Measurements from ENCODE around the gene KHK.

Gene KHK

DNA sequence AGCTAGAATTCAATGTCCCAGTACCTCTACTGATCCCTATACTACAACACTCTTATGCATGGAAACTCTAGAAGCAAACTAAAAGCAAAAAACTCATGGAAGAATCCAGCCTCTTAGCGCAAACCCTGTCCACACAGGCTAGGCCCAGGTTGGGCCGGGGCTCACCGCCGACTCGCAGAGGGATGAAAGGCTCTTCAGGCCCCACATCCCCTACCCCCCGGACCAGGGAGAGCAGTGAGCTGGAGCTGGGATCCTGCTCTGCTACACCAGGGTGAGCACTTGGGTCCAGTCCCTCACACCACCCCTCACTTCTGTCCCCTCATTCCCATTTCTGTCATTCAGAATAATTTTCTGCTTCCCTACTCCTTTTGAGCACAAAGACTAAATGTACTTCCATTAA lies 17.1 kb upstream of the KHK start:
- H3K36me3 ChIP-seq (ENCODE audit: control insufficient read depth, low read length): peaks cover 51% of the 10 kb centered on the region
- peaks cover 34% of the 10 kb centered on the region for H3K79me2 ChIP-seq (ENCODE audit: control insufficient read depth, low read length)
- no peaks in the 10 kb centered on the region for H3K9me2 ChIP-seq (replicated peaks; ENCODE audit: control insufficient read depth, low read length)
- H3K27me3 ChIP-seq (ENCODE audit: control insufficient read depth, low read length): no peaks in the 10 kb centered on the region
- H3K4me2 ChIP-seq (ENCODE audit: low read length): peak overlapping the region; percentile 74; the same call in 1 of the 2 replicates
- 0 out of 2 replicates have a peak, but pooled peaks cover 7% of the 10 kb centered on the region for H3F3A ChIP-seq (ENCODE audit: control insufficient read depth, insufficient read depth)
- H3K9me3 ChIP-seq (ENCODE audit: control insufficient read depth, insufficient read depth, low read length): no peaks in the 10 kb centered on the region
- no peak overlapping the region for H3K4me3 ChIP-seq (ENCODE audit: low read length)
- TF ChIP-seq EZH2phosphoT487 (IDR thresholded peaks at IDR 0.05; ENCODE audit: borderline replicate concordance, low read length): no peak
- TF ChIP-seq, protein P1, sequence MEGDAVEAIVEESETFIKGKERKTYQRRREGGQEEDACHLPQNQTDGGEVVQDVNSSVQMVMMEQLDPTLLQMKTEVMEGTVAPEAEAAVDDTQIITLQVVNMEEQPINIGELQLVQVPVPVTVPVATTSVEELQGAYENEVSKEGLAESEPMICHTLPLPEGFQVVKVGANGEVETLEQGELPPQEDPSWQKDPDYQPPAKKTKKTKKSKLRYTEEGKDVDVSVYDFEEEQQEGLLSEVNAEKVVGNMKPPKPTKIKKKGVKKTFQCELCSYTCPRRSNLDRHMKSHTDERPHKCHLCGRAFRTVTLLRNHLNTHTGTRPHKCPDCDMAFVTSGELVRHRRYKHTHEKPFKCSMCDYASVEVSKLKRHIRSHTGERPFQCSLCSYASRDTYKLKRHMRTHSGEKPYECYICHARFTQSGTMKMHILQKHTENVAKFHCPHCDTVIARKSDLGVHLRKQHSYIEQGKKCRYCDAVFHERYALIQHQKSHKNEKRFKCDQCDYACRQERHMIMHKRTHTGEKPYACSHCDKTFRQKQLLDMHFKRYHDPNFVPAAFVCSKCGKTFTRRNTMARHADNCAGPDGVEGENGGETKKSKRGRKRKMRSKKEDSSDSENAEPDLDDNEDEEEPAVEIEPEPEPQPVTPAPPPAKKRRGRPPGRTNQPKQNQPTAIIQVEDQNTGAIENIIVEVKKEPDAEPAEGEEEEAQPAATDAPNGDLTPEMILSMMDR (IDR thresholded peaks at IDR 0.05; ENCODE audit: low read depth, low read length, poor library complexity, severe bottlenecking): no peak
- H3K27ac ChIP-seq (ENCODE audit: low read depth, low read length): no peak overlapping the region
- H4K20me1 ChIP-seq (ENCODE audit: control insufficient read depth, insufficient read depth, low read depth, low read length): no peaks in the 10 kb centered on the region
- peaks cover 38% of the 10 kb centered on the region for H3K4me1 ChIP-seq (ENCODE audit: control insufficient read depth, low read length)

DNA sequence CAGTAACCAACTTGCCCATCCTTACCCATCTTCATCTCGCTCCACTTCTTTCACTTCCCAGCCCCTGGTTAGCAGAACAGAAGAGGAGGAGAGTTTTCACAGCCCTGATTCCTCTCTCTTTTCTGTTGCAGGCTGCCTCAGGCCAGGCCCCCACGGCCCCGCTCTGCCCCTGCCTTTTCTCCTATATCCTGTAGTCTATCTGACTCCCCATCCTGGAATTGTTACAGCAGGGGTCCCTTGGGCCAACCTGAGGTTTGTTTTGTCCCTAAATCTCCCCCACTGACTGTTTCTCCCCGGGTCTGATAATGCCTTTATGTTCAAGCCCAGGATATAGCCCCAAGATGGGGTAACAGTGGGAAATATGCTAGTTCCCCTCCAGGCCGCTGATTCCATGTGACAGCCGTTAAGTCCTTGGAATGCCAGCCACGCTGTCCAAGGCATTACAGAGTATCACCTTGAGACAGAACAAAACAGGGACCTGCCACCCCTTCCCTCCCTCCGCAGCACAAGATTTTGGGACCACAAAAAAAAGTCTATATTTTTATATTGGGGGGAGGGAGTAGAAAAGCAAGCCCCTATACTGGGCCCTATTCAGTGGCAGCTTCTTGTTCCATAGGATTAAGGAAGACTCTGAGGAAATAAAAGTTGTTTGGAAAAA lies 16.5 kb upstream of the KHK start:
- Histone ChIP-seq H3K9me2 (replicated peaks; ENCODE audit: control insufficient read depth, low read length) (no peaks in the 10 kb centered on the region), H3K27me3 (ENCODE audit: control insufficient read depth, low read length) (no peaks in the 10 kb centered on the region), H3K79me2 (ENCODE audit: control insufficient read depth, low read length) (peaks cover 34% of the 10 kb centered on the region), H3K4me2 (ENCODE audit: low read length) (peak overlapping the region; percentile 74), H3K9me3 (ENCODE audit: control insufficient read depth, insufficient read depth, low read length) (no peaks in the 10 kb centered on the region), H4K20me1 (ENCODE audit: control insufficient read depth, insufficient read depth, low read depth, low read length) (no peaks in the 10 kb centered on the region), H3K4me3 (ENCODE audit: low read length) (peak overlapping the region; percentile 86), H3K27ac (ENCODE audit: low read depth, low read length) (no peak overlapping the region), H3K36me3 (ENCODE audit: control insufficient read depth, low read length) (peaks cover 50% of the 10 kb centered on the region), H3F3A (ENCODE audit: control insufficient read depth, insufficient read depth) (0 out of 2 replicates have a peak, but pooled peaks cover 7% of the 10 kb centered on the region), H3K4me1 (ENCODE audit: control insufficient read depth, low read length) (peaks cover 44% of the 10 kb centered on the region)
- no peak for TF ChIP-seq EZH2phosphoT487 (IDR thresholded peaks at IDR 0.05; ENCODE audit: borderline replicate concordance, low read length)
- TF ChIP-seq, protein P1 (IDR thresholded peaks at IDR 0.05; ENCODE audit: low read depth, low read length, poor library complexity, severe bottlenecking): no peak

DNA sequence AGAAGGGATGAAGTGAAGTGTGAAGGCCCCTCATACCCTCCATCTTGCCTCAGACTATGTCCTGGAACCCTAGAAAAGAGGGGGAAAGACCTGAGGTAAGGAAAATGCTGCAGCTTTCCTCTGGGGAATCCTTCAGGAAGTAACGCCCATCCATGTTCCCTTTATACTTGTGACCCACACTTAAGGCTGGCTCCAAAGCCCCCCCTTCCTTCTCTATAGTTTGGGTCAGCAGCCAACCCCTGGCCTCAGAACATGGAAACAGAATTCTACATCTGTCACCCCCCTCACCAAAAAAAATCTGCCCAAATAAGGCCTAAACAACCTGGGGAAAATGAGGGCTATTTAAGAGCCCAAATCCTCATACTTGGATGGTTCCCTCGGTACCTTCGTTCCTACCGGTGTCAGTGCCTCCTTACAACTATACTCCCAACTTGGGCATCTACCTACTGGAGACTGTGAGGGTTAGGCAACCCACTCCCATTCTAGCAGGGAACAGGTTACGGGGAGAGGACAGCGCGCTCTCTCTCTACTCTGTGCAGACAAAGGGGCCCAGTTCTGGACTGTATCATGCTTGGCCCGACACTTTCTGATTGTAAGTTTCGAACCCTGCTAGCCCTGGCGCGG lies 15.8 kb upstream of the KHK start:
- Histone ChIP-seq H3K9me2 (replicated peaks; ENCODE audit: control insufficient read depth, low read length) (no peaks in the 10 kb centered on the region), H3F3A (ENCODE audit: control insufficient read depth, insufficient read depth) (0 out of 2 replicates have a peak, but pooled peaks cover 7% of the 10 kb centered on the region), H3K4me2 (ENCODE audit: low read length) (peak overlapping the region; percentile 74), H3K36me3 (ENCODE audit: control insufficient read depth, low read length) (peaks cover 46% of the 10 kb centered on the region), H4K20me1 (ENCODE audit: control insufficient read depth, insufficient read depth, low read depth, low read length) (no peaks in the 10 kb centered on the region), H3K9me3 (ENCODE audit: control insufficient read depth, insufficient read depth, low read length) (no peaks in the 10 kb centered on the region), H3K79me2 (ENCODE audit: control insufficient read depth, low read length) (peaks cover 34% of the 10 kb centered on the region), H3K27ac (ENCODE audit: low read depth, low read length) (peak overlapping the region; percentile 37), H3K4me1 (ENCODE audit: control insufficient read depth, low read length) (peaks cover 51% of the 10 kb centered on the region), H3K27me3 (ENCODE audit: control insufficient read depth, low read length) (no peaks in the 10 kb centered on the region), H3K4me3 (ENCODE audit: low read length) (peak overlapping the region; percentile 86)
- TF ChIP-seq, protein P1 (IDR thresholded peaks at IDR 0.05; ENCODE audit: low read depth, low read length, poor library complexity, severe bottlenecking): no peak
- TF ChIP-seq EZH2phosphoT487 (IDR thresholded peaks at IDR 0.05; ENCODE audit: borderline replicate concordance, low read length): no peak

Measured in DOHH2 (cell line).